ENCODE measurements around the gene RPL13A. TPM values are rescaled to one million over a fixed set of nuclear protein-coding genes. Genes with fewer than 3 reads are reported as not detected.

RPL13A gene
- total and polyA plus RNA-seq, 2 of the 4 experiments (the other 2 are of a cell fraction) = 1,477 to 2,069 TPM

- no TSS peak for BruUV-seq (replicated peaks)
- Histone ChIP-seq H3K27me3 (ENCODE audit: control insufficient read depth, insufficient read depth, low read length) (no peaks in the 10 kb centered on the region), H3K9me1 (ENCODE audit: insufficient read depth, low read length) (peaks cover 10% of the 10 kb centered on the region), H3K9ac (ENCODE audit: low read depth, low read length) (no peak overlapping the region), H3K79me1 (ENCODE audit: low read depth in 1 of 2, low read length in 2 of 2) (peaks cover 13 to 35% of the 10 kb centered on the region in 2 experiments; a peak in 3 of 4 replicates), H3K56ac (ENCODE audit: extremely low read depth, insufficient read depth, low read length) (no peak overlapping the region), H3K9me3 (ENCODE audit: control insufficient read depth, insufficient read depth, low read length) (no peaks in the 10 kb centered on the region), H2AK9ac (replicated peaks; ENCODE audit: low read depth, low read length, poor library complexity) (no peak overlapping the region), H3K14ac (replicated peaks; ENCODE audit: low read depth, low read length) (no peak overlapping the region), H3K36me3 (ENCODE audit: control insufficient read depth, insufficient read depth, low read length) (peaks cover 4% of the 10 kb centered on the region), H2BK5ac (ENCODE audit: low read depth, low read length, poor library complexity, severe bottlenecking) (no peak overlapping the region), H3K18ac (ENCODE audit: low read depth, low read length) (no peak overlapping the region), H3K23ac (ENCODE audit: low read depth, low read length) (no peak overlapping the region), H4K20me1 (ENCODE audit: insufficient read depth, low read length) (peaks cover 3% of the 10 kb centered on the region), H3K4me3 (ENCODE audit: insufficient read depth, low read depth, low read length) (no peak overlapping the region), H3K4ac (ENCODE audit: low read depth, low read length) (no peak overlapping the region), H2AFZ (replicated peaks; ENCODE audit: low read length, poor library complexity) (no peak overlapping the region), H3K4me2 (ENCODE audit: low read depth, low read length) (no peak overlapping the region), H4K5ac (ENCODE audit: low read depth, low read length) (no peak overlapping the region), H4K91ac (ENCODE audit: insufficient read depth, low read depth, low read length) (no peak overlapping the region), H2BK20ac (ENCODE audit: low read depth, low read length) (no peak overlapping the region), H3K27ac (ENCODE audit: insufficient read depth, low read length) (no peak overlapping the region), H4K8ac (ENCODE audit: low read depth in 2 of 2, low read length in 2 of 2) (no peak overlapping the region), H3K4me1 (ENCODE audit: control insufficient read depth, insufficient read depth, low read length) (peaks cover 2% of the 10 kb centered on the region; the same call in 1 of the 2 replicates), H2AK5ac (ENCODE audit: low read depth, low read length) (no peak overlapping the region), H2BK15ac (ENCODE audit: low read depth, low read length) (no peak overlapping the region), H2BK120ac (ENCODE audit: low read depth, low read length) (no peak overlapping the region)
- ChIA-PET CTCF (no interaction called here), POLR2A (ENCODE audit: unreplicated experiment) (no interaction called here)
- DNase-seq = no peak
- no peak for ATAC-seq (ENCODE audit: low read depth)
- dilution Hi-C loops (cut with HindIII; ENCODE audit: low sequenced_read_pairs, unreplicated experiment) (no loop called here), intact Hi-C loops (cut with micrococcal nuclease) (no loop called here), in situ Hi-C loops (cut with MboI; ENCODE audit: low sequenced_read_pairs) (loop anchor here (10.0 kb wide), 1 partner anchor 54 kb away; no protein-coding TSS in a partner anchor)
- TF ChIP-seq USF2 (IDR thresholded peaks at IDR 0.05; ENCODE audit: low read depth, low read length) = no peak
- TF ChIP-seq CHD1 (IDR thresholded peaks at IDR 0.05; ENCODE audit: low read depth, low read length) = no peak
- TF ChIP-seq CEBPB (IDR thresholded peaks at IDR 0.05; ENCODE audit: low read depth, low read length) = no peak
- TF ChIP-seq RFX5 (IDR thresholded peaks at IDR 0.05; ENCODE audit: low read depth, low read length) = no peak
- no peak for TF ChIP-seq NFE2L2 (IDR thresholded peaks at IDR 0.05; ENCODE audit: low read depth, low read length)
- no peak for TF ChIP-seq MAZ (IDR thresholded peaks at IDR 0.05; ENCODE audit: borderline replicate concordance, low read depth, low read length)
- no peak for TF ChIP-seq MAFK (IDR thresholded peaks at IDR 0.05; ENCODE audit: low read depth, low read length)
- TF ChIP-seq, protein P1, sequence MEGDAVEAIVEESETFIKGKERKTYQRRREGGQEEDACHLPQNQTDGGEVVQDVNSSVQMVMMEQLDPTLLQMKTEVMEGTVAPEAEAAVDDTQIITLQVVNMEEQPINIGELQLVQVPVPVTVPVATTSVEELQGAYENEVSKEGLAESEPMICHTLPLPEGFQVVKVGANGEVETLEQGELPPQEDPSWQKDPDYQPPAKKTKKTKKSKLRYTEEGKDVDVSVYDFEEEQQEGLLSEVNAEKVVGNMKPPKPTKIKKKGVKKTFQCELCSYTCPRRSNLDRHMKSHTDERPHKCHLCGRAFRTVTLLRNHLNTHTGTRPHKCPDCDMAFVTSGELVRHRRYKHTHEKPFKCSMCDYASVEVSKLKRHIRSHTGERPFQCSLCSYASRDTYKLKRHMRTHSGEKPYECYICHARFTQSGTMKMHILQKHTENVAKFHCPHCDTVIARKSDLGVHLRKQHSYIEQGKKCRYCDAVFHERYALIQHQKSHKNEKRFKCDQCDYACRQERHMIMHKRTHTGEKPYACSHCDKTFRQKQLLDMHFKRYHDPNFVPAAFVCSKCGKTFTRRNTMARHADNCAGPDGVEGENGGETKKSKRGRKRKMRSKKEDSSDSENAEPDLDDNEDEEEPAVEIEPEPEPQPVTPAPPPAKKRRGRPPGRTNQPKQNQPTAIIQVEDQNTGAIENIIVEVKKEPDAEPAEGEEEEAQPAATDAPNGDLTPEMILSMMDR (conservative IDR thresholded peaks at IDR 0.05; ENCODE audit: low read depth, low read length) = no peak
- TF ChIP-seq SMC3 (IDR thresholded peaks at IDR 0.05; ENCODE audit: low read depth, low read length) = no peak
- TF ChIP-seq FOS (IDR thresholded peaks at IDR 0.05; ENCODE audit: low read depth, low read length) = no peak
- no peak for TF ChIP-seq POLR2A (IDR thresholded peaks at IDR 0.05; ENCODE audit: low read depth, low read length)
- no peak for TF ChIP-seq RCOR1 (IDR thresholded peaks at IDR 0.05; ENCODE audit: insufficient replicate concordance, low read length)
- WGBS, 2 experiments (ENCODE audit: extremely low coverage in 2 of 2, insufficient read length in 1 of 2) = 100% methylated on average over 1 of the region's 6 CpGs; no CpG with 5 or more reads in 1 of the 2 experiments
Measured at GRCh38 chr19:49448432-49448786, 39.0 kb upstream of the RPL13A start.
